ENCODE measurements around the gene SPRR1A.
"Not testable (repeated sequence)": the region's sequence is repeated elsewhere in the genome, so short reads cannot be mapped to it uniquely, and the experiment has no call there.

SPRR1A gene

GRCh38 chr1:152976688-152977087 is 7.2 kb upstream of the SPRR1A start:
- DNase-seq = no peak

GRCh38 chr1:152977614-152978013 is 6.3 kb upstream of the SPRR1A start:
- no peak for DNase-seq

GRCh38 chr1:152980676-152981075 is 3.2 kb upstream of the SPRR1A start:
- no peak for DNase-seq

DNA sequence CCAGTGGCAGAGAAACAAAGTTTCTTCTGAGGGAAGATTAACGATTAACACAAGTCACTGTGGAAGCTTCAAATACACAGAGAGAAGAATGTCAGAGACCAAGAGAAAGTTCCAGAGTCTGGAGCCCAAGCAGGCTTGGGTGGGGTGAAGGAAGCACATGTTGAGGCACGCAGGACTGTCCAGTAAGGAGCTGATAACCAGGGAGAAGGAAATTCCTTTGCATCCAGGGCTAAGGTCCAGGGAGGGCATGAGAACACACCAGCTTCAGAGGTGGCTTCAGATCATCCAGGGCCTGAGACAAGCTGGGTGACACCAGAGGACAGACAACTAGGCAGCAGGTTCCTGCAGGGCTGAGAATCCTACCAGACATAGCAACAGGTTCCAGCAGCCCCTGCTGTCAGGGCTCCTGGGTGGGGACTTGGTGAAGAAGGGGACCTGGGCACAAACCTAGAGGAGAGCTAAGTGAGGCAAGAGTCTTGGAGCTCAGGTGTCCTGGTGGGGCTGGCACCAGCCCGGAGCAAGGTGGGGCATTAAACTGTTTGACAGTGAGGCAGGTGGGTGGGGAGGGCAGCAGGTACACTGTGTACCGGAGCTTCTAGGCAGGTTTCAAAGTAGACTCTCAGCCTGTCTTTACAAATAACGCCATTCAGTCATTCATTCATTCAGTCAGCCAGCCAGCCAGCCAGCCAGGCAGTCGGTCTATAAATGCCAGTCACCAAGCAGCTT is 2.6 kb upstream of the SPRR1A start:
- no peak for DNase-seq

DNA sequence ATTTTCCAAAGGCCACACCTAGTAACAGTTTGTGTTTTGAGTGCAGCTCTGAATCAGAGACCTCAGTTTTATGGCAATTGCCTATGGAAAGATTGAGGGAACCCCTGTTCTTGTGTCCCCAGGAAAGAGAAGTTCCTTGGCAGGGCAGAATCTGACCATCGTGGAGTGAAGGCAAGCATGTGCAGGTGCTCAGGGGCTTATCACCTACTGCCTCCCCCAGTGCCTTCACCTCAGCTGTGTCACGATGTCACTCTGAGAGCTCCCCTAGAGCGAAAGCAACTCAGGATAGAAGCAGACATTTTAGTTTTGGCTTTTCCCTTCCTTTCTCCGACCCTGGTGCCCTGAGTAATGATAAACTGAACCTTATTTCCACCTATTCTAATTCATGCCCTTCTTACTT is 1.8 kb upstream of the SPRR1A start:
- no peak for DNase-seq

DNA sequence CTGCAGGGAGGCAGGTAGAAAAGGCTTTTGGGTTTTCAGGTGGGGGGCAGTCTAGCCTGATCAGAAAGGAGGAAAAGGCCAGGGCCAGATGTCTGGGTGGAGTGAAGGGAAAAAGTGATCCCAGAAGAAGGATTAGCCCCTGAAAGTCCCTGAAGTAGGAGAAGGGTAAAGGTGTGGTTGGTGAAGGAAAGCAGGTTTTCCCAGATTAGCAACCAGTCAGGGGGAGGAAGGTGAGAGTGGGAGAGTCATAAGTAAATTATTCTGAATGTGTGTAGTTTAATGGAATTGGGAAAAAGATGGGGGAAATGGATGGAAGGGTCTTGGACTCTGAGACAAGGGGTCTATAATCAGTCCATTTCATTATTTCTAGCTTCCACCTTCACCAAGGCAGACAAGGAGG is 647 bp upstream of the SPRR1A start:
- DNase-seq = no peak

DNA sequence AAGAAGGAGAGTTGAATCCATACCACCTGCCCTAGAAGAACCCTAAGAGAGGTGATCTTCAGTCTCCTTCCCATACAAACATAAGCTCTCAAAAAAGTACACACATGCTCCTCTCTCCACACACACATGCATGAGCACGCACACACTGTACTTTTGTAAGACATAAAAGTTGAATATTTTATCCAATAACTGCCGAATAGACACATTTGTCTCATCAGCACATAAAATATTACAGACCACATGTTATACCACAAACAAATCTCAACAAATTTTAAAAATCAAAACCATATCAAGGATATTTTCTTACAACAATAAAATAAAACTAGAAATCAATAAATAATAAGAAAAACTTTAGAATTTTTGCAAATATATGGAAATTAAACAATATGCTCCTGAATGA is 2.7 kb downstream of the SPRR1A start:
- DNase-seq = no peak

- no peak for DNase-seq
Measured at GRCh38 chr1:152993186-152993585, 9.3 kb downstream of the SPRR1A start.

DNA sequence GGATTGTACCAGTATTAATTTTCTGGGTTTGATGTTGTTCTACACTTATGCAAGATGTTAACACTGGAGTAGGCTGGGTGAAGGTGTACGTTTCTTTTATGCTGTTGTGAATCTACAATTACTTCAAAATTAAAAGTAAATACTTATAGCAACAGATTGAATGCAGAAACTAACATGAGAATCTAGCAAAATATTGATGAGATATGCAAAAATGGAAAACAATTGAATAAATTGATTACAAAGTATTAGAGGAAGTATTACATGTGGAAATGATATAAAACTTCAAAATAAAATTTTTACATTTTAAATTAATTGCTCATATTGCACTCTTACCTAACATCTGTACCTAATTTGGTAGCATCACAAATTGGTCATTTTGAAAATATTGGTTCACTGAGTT is 12.0 kb downstream of the SPRR1A start:
- no peak for DNase-seq

GRCh38 chr1:152996633-152997400 is 12.9 kb downstream of the SPRR1A start:
- DNase-seq = no peak

- DNase-seq = no peak
Measured at GRCh38 chr1:152997901-152998300, 14.0 kb downstream of the SPRR1A start.

GRCh38 chr1:152998476-152998875 is 14.6 kb downstream of the SPRR1A start:
- DNase-seq = no peak

DNA sequence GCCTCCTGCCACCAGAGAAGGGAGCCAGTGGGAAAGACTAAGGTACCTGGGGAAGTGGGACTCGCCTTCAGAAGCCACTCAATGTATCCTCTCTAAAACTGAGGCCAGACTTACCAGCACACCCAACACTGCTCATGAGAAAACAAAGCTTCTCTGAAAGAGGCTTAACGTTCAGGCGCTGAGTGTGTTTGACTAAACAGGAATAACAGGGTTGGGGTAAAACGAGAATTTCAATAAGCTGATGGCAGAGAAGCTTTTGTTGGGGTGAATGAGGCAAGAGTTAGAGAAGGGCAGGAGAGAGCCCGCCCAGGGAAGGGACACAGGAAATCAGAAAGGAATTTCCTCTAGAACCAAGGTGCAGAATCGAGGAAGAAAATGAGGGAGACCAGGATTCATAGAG is 15.9 kb downstream of the SPRR1A start:
- DNase-seq = no peak

- DNase-seq = no peak
Measured at GRCh38 chr1:153000294-153000693, 16.4 kb downstream of the SPRR1A start.

- no peak for DNase-seq
Measured at GRCh38 chr1:153001382-153001781, 17.5 kb downstream of the SPRR1A start, which contains the start of gene SPRR3. Gene SPRR3, plus strand, starts transcription at chr1:153001749. Its CDS starts 1,272 bp downstream, at chr1:153003021.

DNA sequence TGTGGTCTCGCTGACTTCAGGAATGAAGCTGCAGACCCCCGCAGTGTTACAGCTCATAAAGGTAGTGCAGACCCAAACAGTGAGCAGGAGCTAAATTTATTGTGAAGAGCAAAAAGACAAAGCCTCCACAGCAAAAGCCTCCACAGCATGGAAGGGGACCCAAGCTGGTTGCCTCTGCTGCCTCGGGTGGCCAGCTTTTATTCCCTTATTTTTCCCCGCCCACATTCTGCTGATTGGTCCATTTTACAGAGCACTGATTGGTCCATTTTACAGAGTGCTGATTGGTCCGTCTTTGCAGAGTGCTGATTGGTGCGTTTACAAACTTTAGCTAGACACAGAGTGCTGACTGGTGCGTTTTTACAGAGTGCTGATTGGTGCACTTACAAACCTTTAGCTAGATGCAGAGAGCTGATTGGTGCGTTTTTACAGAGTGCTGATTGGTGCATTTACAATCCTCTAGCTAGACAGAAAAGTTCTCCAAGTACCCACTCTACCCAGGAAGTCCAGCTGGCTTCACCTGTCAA is 27.4 kb downstream of the SPRR1A start:
- DNase-seq = not testable (repeated sequence)

GRCh38 chr1:153021829-153022228 is 37.9 kb downstream of the SPRR1A start:
- DNase-seq = not testable (repeated sequence)

GRCh38 chr1:153022340-153022739 is 38.5 kb downstream of the SPRR1A start:
- DNase-seq = not testable (repeated sequence)

DNA sequence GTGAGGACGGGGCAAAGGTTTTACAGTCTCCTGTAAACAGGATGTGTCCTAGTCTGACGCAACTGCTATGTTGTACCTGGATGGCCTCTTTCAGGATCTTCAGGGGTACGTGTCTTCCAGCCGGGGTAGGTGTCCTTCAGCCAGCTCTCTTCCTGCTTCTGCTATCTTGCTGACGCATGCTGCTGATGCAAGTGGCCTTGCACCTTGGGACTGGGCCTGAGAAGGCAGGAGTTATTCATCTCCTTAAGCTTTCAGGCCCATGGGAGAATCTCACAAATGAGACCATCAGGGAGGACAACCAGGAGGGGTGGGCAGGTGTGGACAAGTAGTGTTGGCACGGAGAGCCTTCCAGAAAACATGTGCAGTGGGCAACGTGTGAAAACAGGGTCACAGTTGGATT is 39.2 kb downstream of the SPRR1A start:
- DNase-seq = no peak

- no peak for DNase-seq
Measured at GRCh38 chr1:153024413-153024812, 40.5 kb downstream of the SPRR1A start.

- DNase-seq = no peak
Measured at GRCh38 chr1:153025797-153026196, 41.9 kb downstream of the SPRR1A start.

DNA sequence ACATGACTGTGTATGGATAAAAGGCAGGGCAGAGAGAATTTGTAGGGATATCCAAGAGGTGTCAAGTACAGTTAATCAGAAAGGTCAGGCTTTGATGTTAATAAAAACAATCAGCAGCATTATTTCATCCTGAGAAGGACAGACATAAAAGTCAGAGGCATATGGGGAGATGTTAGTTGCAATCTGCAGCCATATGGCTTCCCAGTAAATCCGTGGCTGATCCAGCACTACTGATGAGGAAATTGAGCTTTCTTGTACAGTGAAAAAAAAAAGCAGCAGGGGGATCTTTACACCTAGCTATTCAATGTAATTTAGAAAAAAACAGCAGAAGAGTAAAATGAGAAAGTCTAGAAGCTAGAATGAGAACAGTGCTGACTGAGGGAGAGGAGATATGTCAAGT is 44.9 kb downstream of the SPRR1A start:
- no peak for DNase-seq

DNA sequence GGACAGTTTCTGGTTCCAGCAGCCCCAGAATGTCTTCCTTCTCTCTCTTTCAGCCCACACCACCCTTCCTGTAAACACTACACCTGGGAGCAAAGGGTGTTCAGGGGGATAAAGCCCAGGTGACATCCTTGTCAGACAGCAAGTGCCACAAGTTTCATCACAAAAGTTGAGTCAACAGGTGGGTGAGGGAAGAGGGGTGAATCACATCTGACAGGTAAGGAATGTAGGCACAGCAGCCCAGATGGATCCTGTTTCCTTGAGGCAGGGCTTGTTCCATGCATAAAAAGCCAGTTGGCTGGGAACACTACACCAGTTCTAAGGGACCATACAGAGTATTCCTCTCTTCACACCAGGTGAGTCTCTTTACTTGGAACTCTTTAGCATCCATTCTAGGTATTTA is 47.0 kb downstream of the SPRR1A start, which contains the start of gene SPRR1B:
Gene SPRR1B, plus strand, starts transcription at position 309 of the 400 bp plus-strand sequence. CDS start 1,143 bp downstream, outside the sequence.
- DNase-seq = no peak

GRCh38 chr1:153032073-153032472 is 48.2 kb downstream of the SPRR1A start:
- no peak for DNase-seq
